ENCODE results near the gene LRRC26.
"Not testable (repeated sequence)": the region's sequence is repeated elsewhere in the genome, so short reads cannot be mapped to it uniquely, and the experiment has no call there.

Gene LRRC26

GRCh38 chr9:137140151-137141012, 29.5 kb downstream of the LRRC26 start:
- TF ChIP-seq CTCF (IDR thresholded peaks at IDR 0.05; ENCODE audit: borderline replicate concordance, insufficient read depth, low read depth, low read length): no peak
- no peak overlapping the region for H3K4me3 ChIP-seq (ENCODE audit: low read depth, low read length)

GRCh38 chr9:137139468-137140150, 30.2 kb downstream of the LRRC26 start:
- no peak for TF ChIP-seq CTCF (IDR thresholded peaks at IDR 0.05; ENCODE audit: borderline replicate concordance, insufficient read depth, low read depth, low read length)
- H3K4me3 ChIP-seq (ENCODE audit: low read depth, low read length): no peak overlapping the region

DNA sequence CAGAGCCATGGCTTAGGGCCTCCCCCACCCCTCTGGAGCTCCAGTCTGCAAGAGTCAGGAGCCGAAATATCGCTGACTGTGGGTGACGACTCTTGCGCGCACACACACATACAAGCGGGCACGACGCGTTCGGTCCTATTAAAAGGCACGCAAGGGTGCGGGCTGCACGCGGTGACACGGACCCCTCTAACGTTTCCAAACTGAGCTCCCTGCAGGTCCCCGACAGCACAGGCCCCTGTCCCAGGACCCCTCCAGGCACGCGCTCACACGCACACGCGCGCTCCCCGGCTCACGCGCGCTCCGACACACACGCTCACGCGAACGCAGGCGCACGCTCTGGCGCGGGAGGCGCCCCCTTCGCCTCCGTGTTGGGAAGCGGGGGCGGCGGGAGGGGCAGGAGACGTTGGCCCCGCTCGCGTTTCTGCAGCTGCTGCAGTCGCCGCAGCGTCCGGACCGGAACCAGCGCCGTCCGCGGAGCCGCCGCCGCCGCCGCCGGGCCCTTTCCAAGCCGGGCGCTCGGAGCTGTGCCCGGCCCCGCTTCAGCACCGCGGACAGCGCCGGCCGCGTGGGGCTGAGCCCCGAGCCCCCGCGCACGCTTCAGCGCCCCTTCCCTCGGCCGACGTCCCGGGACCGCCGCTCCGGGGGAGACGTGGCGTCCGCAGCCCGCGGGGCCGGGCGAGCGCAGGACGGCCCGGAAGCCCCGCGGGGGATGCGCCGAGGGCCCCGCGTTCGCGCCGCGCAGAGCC, 31.0 kb downstream of the LRRC26 start, which contains the start of gene GRIN1:
TSS of gene GRIN1 (plus strand) at position 433 of the 746 bp plus-strand sequence. CDS start 333 bp downstream, outside the sequence.
- no peak for TF ChIP-seq CTCF (IDR thresholded peaks at IDR 0.05; ENCODE audit: borderline replicate concordance, insufficient read depth, low read depth, low read length)
- no peak within 1 kb of the TSS for H3K4me3 ChIP-seq (ENCODE audit: low read depth, low read length)

DNA sequence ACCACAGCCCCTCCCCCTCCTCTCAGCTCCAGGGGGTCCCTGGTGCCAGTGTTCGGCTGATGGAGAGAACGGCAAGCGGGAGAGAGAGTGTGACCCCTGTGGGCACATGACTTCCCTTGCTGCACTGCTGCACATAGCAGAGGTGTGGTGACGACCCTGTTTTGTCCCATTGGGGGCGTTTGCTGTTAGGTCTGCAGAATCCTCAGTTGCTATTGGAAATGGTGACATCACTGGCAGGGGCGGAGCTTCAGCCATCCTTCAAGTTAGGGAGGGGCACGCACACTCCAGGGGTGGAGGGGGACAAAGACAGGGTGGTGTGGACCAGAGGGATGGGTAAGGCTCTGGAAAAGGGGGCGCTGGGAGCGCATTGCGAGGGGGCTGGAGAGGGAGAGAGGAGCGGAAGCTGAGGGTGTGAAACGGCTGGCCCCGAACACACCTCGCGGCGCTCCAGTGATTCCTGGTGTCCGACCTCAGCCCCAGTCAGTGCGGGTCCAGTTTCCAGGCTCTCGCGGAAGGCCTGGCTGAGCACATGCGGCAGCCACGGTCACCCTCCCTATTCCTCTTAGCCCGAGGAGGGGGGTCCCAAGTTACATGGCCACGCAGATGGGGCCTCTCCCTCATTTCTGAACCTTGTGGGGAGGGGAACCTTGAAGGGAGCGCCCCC, 31.7 kb downstream of the LRRC26 start:
- no peak overlapping the region for H3K4me3 ChIP-seq (ENCODE audit: low read depth, low read length)
- no peak for TF ChIP-seq CTCF (IDR thresholded peaks at IDR 0.05; ENCODE audit: borderline replicate concordance, insufficient read depth, low read depth, low read length)

- no peak overlapping the region for H3K4me3 ChIP-seq (ENCODE audit: low read depth, low read length)
- TF ChIP-seq CTCF (IDR thresholded peaks at IDR 0.05; ENCODE audit: borderline replicate concordance, insufficient read depth, low read depth, low read length): no peak
Observed at GRCh38 chr9:137136881-137137607, 32.8 kb downstream of the LRRC26 start.

DNA sequence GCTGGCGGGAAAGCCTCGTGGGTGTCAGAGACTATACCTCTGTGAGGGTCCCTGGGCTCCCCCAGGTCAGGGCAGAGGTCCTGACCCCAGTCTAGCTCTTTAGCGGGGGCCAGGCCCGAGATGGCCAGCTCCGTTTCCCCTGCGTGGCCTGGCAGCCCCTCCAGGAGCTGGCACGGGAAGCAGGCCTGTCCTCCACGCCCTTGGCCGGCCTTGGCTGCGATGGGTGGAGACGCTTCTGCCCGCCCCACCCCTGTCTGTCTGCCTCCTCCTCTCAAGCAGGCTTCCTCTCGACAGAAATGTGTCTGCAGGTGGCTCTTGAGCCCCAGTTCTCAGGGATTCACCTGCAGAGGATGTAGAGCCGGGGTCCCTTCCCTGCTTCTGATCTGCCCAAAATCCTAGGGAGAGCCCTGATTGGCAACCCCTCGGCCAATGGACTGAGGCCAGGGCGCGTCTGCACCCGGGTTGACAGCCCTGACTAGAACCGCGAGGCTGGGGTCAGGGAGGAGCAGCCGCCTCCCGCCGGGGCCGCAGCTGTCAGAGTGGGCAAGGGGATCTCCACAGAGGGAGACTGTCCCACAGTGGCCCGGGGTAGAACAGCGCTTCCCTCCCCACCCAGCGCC, 33.5 kb downstream of the LRRC26 start:
- H3K4me3 ChIP-seq (ENCODE audit: low read depth, low read length): no peak overlapping the region
- no peak for TF ChIP-seq CTCF (IDR thresholded peaks at IDR 0.05; ENCODE audit: borderline replicate concordance, insufficient read depth, low read depth, low read length)

DNA sequence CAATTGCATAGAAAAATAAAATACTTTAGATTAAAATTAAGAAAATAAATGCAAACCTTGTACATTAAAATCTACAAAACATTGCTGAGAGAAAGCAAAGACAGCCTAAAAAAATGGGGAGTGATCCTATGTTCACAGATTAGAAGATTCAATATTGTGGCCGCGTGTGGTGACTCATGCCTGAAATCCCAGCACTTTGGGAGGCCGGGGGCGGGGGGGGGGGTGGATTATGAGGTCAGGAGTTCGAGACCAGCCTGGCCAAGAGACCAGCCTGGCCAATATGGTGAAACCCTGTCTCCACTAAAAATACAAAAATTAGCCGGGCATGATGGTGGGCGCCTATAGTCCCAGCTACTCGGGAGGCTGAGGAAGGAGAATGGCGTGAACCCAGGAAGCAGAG, 34.7 kb downstream of the LRRC26 start:
- not testable (repeated sequence) for H3K4me3 ChIP-seq (ENCODE audit: low read depth, low read length)

Data from GM12875 (cell line).